Measurements from ENCODE around the gene DDX50.
"Not testable (repeated sequence)": the region's sequence is repeated elsewhere in the genome, so short reads cannot be mapped to it uniquely, and the experiment has no call there.

DDX50 gene, protein sequence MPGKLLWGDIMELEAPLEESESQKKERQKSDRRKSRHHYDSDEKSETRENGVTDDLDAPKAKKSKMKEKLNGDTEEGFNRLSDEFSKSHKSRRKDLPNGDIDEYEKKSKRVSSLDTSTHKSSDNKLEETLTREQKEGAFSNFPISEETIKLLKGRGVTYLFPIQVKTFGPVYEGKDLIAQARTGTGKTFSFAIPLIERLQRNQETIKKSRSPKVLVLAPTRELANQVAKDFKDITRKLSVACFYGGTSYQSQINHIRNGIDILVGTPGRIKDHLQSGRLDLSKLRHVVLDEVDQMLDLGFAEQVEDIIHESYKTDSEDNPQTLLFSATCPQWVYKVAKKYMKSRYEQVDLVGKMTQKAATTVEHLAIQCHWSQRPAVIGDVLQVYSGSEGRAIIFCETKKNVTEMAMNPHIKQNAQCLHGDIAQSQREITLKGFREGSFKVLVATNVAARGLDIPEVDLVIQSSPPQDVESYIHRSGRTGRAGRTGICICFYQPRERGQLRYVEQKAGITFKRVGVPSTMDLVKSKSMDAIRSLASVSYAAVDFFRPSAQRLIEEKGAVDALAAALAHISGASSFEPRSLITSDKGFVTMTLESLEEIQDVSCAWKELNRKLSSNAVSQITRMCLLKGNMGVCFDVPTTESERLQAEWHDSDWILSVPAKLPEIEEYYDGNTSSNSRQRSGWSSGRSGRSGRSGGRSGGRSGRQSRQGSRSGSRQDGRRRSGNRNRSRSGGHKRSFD

DNA sequence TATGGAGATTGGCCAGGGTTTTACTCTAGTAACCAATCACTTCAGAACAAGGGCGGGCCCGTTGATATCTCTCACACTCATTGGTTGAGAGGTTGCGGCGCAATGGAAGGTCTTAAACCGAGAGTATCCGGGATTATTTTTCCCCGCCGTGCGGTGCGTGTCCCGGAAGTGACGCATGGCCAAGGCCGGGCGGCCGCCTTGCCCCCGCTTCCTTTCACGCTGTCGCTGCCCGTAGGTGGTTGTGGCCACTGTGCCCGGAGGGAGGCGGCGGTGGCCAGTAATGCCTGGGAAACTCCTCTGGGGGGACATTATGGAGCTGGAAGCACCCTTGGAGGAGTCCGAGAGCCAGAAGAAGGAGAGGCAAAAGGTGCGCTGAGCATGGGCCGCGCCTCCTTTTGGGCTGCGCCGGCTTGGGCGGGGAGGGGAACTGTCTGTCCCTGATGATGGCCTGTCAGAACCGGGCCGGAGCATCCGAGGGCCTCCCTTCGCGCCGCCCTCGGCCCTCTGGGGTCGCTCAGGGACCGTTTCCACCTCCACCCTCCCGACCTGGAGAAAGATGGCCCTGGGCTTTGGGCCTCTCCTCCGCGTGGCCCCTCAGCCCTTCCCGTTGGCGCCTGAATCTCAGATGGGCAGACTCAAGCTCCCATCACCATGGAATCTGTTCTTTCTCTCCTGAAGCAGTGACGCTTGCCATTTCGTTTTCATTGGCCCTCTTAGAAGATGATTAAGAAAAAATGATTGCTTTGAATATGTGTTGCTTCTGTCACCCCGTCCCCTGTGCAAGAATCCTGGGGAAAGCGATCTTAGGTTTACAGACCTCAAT, at the start of gene DDX50:
TSS of gene DDX50 (plus strand) at position 211 of the 823 bp plus-strand sequence. CDS start at position 281, 70 bp downstream.
- H3K4me3 ChIP-seq (ENCODE audit: low read depth, low read length), result peak within 1 kb of the TSS; percentile 77
- TF ChIP-seq MAX (IDR thresholded peaks at IDR 0.05; ENCODE audit: low read depth, low read length) (peak; percentile 86), POLR2A (IDR thresholded peaks at IDR 0.05; ENCODE audit: extremely low read depth, insufficient read length) (peak; percentile 84), MYC (IDR thresholded peaks at IDR 0.05; ENCODE audit: low read depth, low read length) (peak; percentile 89; the same call in 1 of the 2 replicates), CTCF (IDR thresholded peaks at IDR 0.05; ENCODE audit: low read depth, low read length) (no peak)
- peak; percentile 100 for DNase-seq (ENCODE audit: low read depth)

DNA sequence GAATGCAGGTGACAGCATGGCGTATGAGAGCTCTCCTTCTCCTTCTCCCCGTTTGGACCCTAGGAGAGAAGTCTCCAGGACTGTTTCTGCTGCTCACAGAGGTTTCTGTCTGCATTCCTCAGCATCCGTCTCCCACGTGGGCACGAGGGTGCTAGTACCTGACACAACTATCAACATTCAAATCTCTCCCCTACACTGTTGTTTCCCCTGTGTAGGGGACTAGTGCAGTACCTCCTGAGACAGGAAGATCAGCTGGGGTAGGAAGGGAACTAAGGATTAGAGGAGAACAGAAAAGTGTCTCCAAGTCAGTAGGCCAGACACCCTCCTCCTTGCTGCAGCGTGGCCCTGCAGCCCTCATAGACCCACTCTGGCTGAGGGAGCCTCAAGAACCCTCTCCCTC, 44.8 kb upstream of the DDX50 start:
- DNase-seq (ENCODE audit: low read depth), result no peak
- TF ChIP-seq CTCF (IDR thresholded peaks at IDR 0.05; ENCODE audit: low read depth, low read length) (no peak), MYC (IDR thresholded peaks at IDR 0.05; ENCODE audit: low read depth, low read length) (no peak), POLR2A (IDR thresholded peaks at IDR 0.05; ENCODE audit: extremely low read depth, insufficient read length) (no peak), MAX (IDR thresholded peaks at IDR 0.05; ENCODE audit: low read depth, low read length) (no peak)

GRCh38 chr10:68857005-68857404, 44.1 kb upstream of the DDX50 start:
- no peak for TF ChIP-seq POLR2A (IDR thresholded peaks at IDR 0.05; ENCODE audit: extremely low read depth, insufficient read length)
- TF ChIP-seq CTCF (IDR thresholded peaks at IDR 0.05; ENCODE audit: low read depth, low read length), result no peak
- no peak for TF ChIP-seq MAX (IDR thresholded peaks at IDR 0.05; ENCODE audit: low read depth, low read length)
- no peak for TF ChIP-seq MYC (IDR thresholded peaks at IDR 0.05; ENCODE audit: low read depth, low read length)
- H3K4me3 ChIP-seq (ENCODE audit: low read depth, low read length), result no peak overlapping the region
- DNase-seq (ENCODE audit: low read depth), result no peak

More for the DNA sequence above, 44.8 kb upstream of the DDX50 start:
- no peak overlapping the region for H3K4me3 ChIP-seq (ENCODE audit: low read depth, low read length)

DNA sequence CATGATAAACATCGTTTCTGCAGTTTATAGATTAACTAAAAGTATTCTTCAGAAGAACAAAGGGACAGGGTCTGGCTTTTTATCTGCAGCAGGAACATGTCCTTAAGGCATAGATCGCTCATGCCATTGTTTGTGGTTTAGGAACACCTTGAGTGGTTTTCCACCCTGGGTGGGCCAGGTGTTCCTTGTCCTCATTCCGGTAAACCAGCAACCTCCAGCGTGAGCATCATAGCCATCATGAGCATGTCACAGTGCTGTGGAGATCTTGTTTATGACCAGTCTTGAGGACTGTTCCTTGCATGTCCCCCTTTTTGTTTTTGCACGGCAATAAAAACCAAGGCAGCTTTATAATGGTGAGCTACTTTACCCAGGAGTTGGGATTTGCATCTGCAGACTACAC, 39.9 kb upstream of the DDX50 start:
- no peak overlapping the region for H3K4me3 ChIP-seq (ENCODE audit: low read depth, low read length)
- TF ChIP-seq CTCF (IDR thresholded peaks at IDR 0.05; ENCODE audit: low read depth, low read length), result no peak
- TF ChIP-seq MYC (IDR thresholded peaks at IDR 0.05; ENCODE audit: low read depth, low read length), result no peak
- no peak for TF ChIP-seq MAX (IDR thresholded peaks at IDR 0.05; ENCODE audit: low read depth, low read length)
- no peak for TF ChIP-seq POLR2A (IDR thresholded peaks at IDR 0.05; ENCODE audit: extremely low read depth, insufficient read length)
- DNase-seq (ENCODE audit: low read depth), result peak; percentile 44

DNA sequence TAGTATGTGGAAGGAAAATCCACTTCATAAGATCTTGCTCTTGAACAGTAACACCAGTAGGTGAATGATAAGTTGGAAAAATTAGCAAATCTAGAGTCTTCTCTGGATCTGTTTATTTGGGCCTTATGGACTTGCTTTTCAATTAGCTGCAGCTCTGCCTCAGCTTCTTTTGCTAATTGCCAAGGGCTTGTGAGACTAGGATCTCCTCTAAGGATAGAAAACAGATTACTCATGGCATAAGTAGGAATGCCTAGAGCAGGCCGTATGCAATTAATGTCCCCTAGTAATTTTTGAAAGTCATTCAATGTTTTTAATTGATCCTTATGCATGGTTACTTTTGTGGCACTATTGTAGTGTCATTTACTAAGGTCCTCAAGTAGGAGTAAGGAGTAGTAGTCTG, 36.5 kb upstream of the DDX50 start:
- TF ChIP-seq MAX (IDR thresholded peaks at IDR 0.05; ENCODE audit: low read depth, low read length), result no peak
- no peak for TF ChIP-seq CTCF (IDR thresholded peaks at IDR 0.05; ENCODE audit: low read depth, low read length)
- TF ChIP-seq MYC (IDR thresholded peaks at IDR 0.05; ENCODE audit: low read depth, low read length), result no peak
- TF ChIP-seq POLR2A (IDR thresholded peaks at IDR 0.05; ENCODE audit: extremely low read depth, insufficient read length), result no peak
- no peak overlapping the region for H3K4me3 ChIP-seq (ENCODE audit: low read depth, low read length)
- no peak for DNase-seq (ENCODE audit: low read depth)

DNA sequence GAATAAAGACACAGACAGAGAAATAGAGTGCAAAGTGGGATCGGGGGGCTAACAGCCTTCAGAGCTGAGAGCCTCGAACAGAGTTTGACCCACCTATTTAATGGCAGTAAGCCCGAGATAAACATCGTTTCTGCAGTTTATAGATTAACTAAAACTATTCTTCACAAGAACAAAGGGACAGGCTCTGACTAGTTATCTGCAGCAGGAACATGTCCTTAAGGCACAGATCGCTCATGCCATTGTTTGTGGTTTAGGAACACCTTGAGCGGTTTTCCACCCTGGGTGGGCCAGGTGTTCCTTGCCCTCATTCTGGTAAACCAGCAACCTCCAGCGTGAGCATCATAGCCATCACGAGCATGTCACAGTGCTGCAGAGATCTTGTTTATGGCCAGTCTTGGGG, 32.9 kb upstream of the DDX50 start:
- not testable (repeated sequence) for DNase-seq (ENCODE audit: low read depth); H3K4me3 ChIP-seq (ENCODE audit: low read depth, low read length)
